AG20443 (cell line): ENCODE measurements around the gene CHFR.
"Not testable (repeated sequence)": the region's sequence is repeated elsewhere in the genome, so short reads cannot be mapped to it uniquely, and the experiment has no call there.

Source experiments
- DNase-seq: peaks from one replicate; pipeline ENCODE4 v3.0.0; 2012; ENCODE audit warnings: low spot score, mixed read lengths

Gene CHFR

GRCh38 chr12:132887513-132888351 is at the start of gene CHFR:
TSS of gene CHFR (minus strand) at chr12:132887605. CDS start at chr12:132887328, 277 bp downstream.
- DNase-seq: peak; percentile 99

DNA sequence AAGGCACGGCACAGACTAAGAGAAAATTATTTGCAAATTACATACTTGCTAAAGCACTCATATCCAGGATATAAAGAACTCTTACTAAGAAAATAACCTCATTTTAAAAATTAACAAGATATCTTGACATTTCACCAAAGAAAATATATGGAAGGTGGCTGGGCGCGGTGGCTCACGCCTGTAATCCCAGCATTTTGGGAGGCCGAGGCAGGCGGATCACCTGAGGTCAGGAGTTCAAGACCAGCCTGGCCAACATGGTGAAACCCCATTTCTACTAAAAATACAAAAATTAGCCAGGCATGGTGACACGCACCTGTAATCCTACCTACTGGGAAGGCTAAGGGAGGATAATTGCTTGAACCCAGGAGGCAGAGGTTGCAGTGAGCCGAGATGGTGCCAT is 49.5 kb upstream of the CHFR start:
- DNase-seq: not testable (repeated sequence)

DNA sequence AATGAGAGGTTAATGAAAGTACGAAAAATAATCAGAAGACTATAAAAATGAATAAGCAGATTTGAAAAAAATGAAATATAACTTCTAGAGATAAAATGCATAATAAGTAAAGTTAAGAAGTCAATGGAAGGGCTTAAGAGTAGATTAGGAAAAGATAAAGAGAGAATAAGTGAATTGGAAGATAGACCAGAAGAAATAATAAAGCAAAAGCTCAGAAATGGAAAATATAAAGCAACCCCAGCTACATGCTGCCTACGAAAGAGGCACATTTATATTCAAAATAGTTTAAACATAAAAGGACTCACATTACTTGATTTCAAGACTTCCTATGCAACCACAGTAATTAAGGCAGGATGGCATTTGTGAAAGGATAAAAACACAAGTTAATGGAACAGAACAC is 48.8 kb upstream of the CHFR start:
- DNase-seq: no peak

DNA sequence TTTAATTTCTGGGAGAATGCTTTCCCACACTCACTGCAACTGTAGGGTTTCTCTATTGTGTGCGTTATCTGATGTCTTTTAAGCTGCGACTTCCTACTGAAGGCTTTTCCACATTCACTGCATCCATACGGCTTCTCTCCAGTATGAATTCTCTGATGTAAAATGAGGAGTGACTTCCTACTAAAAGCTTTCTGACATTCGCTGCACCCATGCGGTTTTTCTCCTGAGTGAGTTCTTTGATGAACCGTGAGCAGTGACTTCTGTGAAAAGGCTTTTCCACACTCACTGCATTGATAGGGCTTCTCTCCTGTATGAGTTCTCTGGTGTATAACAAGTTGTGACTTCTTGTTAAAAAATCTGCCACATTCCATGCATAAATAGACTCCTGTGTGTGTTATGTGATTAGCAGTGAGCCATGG is 39.0 kb upstream of the CHFR start:
- DNase-seq: no peak

DNA sequence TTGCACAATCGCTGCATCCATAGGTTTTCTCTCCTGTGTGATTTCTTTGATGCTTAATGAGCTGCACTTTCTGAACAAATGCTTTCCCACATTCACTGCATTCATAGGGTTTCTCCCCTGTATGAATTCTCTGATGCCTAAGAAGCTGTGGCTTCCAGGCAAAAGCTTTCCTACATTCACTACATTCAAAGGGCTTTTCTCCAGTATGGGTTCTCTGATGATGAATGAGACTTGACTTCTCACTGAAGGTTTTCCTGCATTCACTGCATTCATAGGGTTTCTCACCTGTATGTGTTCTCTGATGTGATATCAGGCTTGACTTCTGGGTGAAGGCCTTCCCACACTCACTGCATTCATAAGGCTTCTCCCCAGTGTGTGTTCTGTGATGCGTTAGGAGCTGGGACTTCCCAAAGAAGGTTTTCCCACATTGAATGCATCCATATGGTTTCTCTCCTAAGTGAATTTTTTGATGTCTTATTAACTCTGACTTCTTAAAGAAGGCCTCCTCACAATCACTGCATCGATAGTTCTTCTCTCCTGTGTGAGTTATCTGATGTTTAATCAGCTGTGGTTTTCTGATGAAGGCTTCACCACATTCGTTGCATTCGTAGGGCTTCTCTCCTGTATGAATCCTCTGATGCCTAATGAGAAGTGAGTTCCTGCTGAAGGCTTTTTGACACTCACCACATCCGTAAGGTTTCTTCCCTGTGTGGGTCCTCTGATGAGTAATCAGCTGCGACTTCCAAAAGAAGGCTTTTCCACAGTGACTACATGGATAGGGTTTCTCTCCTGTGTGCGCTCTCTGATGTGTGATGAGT is 38.4 kb upstream of the CHFR start:
- DNase-seq: no peak

DNA sequence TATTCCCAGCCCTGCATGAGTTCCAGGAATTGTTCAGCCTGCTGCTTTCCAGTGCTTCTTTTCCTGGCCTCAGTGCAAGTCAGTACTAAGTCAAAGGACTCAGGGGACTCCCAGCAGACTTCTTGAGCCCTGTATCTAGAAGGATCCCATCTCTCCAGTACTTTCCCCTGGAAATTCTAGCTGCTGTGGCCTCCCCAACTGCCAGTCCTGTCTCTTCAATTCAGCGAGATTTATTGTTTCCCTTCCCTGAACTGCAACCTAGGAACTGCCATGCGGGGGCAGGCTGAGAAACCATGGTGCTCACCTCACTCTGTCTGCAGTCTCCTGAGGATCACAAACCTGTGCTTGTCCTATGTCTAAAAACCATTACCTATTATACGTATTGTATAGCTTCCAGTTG is 37.0 kb upstream of the CHFR start:
- DNase-seq: no peak

GRCh38 chr12:132923356-132923909 is 36.0 kb upstream of the CHFR start:
- no peak for DNase-seq

DNA sequence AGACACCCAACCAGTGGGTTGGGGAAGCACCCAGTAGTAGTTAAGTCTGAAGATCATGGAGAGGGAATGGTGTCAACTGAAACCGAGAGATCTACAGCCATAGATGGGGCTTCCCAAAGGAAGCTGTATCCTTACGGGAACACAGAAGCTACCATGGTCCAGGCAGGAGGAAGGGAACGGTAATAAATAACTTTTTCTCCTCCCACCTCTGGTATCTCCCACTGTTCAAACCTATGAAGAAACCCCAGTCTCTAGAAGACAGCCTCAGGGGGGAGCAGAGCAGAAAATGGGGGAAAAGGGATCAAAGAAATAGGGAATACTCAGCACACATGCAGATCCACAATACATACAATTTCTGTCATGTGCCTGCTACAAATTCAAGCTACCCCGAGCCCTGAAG is 35.3 kb upstream of the CHFR start:
- DNase-seq: no peak

GRCh38 chr12:132921685-132922084 is 34.3 kb upstream of the CHFR start:
- DNase-seq: no peak

- no peak for DNase-seq
Measured at GRCh38 chr12:132918680-132919079, 31.3 kb upstream of the CHFR start.

DNA sequence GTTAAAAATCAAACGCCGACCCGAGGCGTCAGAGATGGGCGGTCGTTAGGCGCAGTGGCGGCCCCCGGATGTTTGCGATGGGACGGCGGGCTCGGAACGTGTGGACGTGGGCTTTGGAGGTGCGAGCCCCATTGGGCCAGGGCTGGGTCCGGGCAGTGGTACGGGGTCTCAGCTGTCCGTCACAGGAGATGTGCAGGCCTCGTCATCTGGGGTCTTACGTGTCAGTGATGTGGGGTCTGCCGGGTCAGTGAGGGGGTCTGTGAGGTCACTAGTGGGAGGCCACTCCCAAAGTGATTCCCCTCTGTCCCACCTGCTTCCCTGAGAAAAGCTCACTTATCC is 21.6 kb upstream of the CHFR start:
- no peak for DNase-seq

DNA sequence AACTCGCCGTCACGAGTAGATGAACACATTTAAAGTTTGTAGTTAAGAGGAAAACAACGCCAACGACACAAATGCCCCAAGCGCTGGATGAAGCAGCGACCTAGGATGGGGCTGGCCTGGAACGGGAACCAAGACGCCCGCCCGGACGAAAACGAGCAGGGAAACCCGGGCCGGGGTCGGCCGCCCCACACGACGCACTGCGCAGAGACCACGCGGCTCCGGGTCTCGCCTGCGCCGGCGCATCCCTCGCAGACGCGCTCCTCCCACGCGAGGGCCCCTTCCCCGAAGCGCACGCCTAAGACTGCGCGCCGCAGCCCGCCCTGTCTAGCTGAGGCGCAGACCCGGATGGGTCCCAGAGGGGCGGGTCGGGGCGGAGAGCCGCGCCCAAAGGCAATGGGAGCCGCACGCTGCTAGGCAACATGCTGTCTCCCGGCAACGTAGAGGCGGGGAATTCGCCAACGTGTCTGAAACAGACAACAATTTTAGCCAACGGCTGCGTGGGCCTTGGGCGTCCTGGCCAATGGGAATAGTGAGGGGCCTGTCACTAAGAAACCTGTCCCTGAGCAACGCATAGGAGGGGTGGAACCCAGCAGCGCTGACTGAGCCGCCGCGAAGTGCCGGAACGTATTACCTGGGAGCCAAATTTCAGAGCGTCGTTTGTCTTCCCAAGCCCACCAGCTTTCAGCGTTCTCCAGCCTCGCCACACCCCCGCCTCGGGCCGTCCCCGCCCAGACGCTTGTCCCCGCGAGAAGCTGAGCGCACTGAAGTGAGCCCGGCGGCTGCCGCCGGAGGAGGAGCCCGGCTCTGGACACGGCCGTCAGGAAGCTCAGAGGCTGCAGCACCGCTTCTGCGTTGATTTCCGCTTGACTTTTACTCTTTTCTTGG is 21.0 kb upstream of the CHFR start:
- DNase-seq: peak; percentile 95

- DNase-seq: not testable (repeated sequence)
Measured at GRCh38 chr12:132907789-132908144, 20.4 kb upstream of the CHFR start.

- DNase-seq: peak; percentile 11
Measured at GRCh38 chr12:132907216-132907615, 19.8 kb upstream of the CHFR start.

- peak; percentile 76 for DNase-seq
Measured at GRCh38 chr12:132904718-132905328, 17.4 kb upstream of the CHFR start.

- no peak for DNase-seq
Measured at GRCh38 chr12:132899033-132899432, 11.6 kb upstream of the CHFR start.

DNA sequence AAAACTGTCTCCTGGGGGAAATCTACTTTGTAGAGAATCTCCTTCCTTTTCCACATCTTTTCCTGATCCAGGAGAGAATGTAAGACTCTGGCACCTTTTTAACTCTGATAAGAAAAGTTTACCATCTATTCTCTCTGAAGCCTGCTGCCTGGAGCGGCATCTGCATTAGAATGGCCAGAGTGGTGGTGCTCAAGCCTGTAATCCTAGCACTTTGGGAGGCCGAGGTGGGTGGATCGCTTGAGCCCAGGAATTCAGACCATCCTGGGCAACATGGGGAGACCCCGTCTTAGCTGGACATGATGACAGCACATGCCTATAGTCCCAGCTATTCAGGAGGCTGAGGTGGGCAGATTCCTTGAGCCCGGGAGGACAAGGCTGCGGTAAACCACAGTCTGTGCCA is 1.4 kb upstream of the CHFR start:
- DNase-seq: no peak

GRCh38 chr12:132886529-132887477 is 602 bp downstream of the CHFR start:
- no peak for DNase-seq

- no peak for DNase-seq
Measured at GRCh38 chr12:132881818-132882217, 5.6 kb downstream of the CHFR start.

DNA sequence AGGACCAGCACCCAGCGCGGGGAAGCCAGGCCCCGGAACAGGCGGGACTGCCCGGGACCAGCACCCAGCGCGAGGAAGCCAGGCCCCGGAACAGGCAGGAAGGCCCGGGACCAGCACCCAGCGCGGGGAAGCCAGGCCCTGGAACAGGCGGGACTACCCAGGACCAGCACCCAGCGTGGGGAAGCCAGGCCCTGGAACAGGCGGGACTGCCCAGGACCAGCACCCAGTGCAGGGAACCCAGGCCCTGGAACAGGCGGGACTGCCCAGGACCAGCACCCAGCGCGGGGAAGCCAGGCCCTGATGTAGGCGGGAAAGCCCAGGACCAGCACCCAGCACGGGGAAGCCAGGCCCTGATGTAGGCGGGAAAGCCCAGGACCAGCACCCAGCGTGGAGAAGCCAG is 12.8 kb downstream of the CHFR start:
- DNase-seq: not testable (repeated sequence)
